ENCODE results near the gene ROCK2. TPM values are rescaled to one million over a fixed set of nuclear protein-coding genes. Genes with fewer than 3 reads are reported as not detected.

The ROCK2 gene
- polyA plus RNA-seq, 3 donors = 2.8 to 10.2 (median 4.3) TPM

- intact Hi-C loops (cut with micrococcal nuclease) = no loop called here
- H2AFZ ChIP-seq (ENCODE audit: insufficient read depth, low read depth, low read length, poor library complexity, severe bottlenecking) = no peak overlapping the region
- H3K36me3 Mint-ChIP-seq = no peaks in the 10 kb centered on the region
- no peak overlapping the region for H3K27ac Mint-ChIP-seq
- TF ChIP-seq, protein P1, sequence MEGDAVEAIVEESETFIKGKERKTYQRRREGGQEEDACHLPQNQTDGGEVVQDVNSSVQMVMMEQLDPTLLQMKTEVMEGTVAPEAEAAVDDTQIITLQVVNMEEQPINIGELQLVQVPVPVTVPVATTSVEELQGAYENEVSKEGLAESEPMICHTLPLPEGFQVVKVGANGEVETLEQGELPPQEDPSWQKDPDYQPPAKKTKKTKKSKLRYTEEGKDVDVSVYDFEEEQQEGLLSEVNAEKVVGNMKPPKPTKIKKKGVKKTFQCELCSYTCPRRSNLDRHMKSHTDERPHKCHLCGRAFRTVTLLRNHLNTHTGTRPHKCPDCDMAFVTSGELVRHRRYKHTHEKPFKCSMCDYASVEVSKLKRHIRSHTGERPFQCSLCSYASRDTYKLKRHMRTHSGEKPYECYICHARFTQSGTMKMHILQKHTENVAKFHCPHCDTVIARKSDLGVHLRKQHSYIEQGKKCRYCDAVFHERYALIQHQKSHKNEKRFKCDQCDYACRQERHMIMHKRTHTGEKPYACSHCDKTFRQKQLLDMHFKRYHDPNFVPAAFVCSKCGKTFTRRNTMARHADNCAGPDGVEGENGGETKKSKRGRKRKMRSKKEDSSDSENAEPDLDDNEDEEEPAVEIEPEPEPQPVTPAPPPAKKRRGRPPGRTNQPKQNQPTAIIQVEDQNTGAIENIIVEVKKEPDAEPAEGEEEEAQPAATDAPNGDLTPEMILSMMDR (IDR thresholded peaks at IDR 0.05) = no peak
- no peaks in the 10 kb centered on the region for H3K36me3 ChIP-seq (replicated peaks in 1 of 2; ENCODE audit: control insufficient read depth in 1 of 2, insufficient read depth in 2 of 2, low read length in 2 of 2)
- H3K79me2 ChIP-seq (ENCODE audit: insufficient read depth, low read length) = no peaks in the 10 kb centered on the region
- peaks cover 0 to 2% (median 0%) of the 10 kb centered on the region in 3 donors for H3K27me3 Mint-ChIP-seq (ENCODE audit: low read depth in 3 of 3)
- WGBS (ENCODE audit: insufficient coverage) = 97% methylated on average over 13 of the region's 18 CpGs
- H3K27me3 ChIP-seq (ENCODE audit: control insufficient read depth in 2 of 2, insufficient read depth in 2 of 2, low read length in 2 of 2) = no peaks in the 10 kb centered on the region
- peaks cover 3 to 5% of the 10 kb centered on the region in 2 donors for H3K4me1 ChIP-seq (ENCODE audit: control insufficient read depth in 1 of 2, insufficient read depth in 2 of 2, low read length in 2 of 2)
- peaks cover 0 to 2% (median 0%) of the 10 kb centered on the region in 7 donors for H3K9me3 Mint-ChIP-seq
- peaks cover 17% of the 10 kb centered on the region for H3K4me1 Mint-ChIP-seq
- no peaks in the 10 kb centered on the region for H4K20me1 ChIP-seq (ENCODE audit: insufficient read depth, low read length)
- no peak overlapping the region for H3K4me2 ChIP-seq (replicated peaks; ENCODE audit: extremely low read depth, low read length, poor library complexity, severe bottlenecking)
- no peaks in the 10 kb centered on the region for H3K9me3 ChIP-seq (replicated peaks in 1 of 2; ENCODE audit: control insufficient read depth in 1 of 2, insufficient read depth in 1 of 2, low read length in 2 of 2)
- H3K4me3 ChIP-seq (replicated peaks in 1 of 3; ENCODE audit: low read depth in 2 of 3, low read length in 3 of 3) = no peak overlapping the region
- DNase-seq = no peak
- no peak overlapping the region for H3K9ac ChIP-seq (ENCODE audit: insufficient read depth, low read length, poor library complexity, severe bottlenecking)
- H3K4me3 Mint-ChIP-seq = no peak overlapping the region
- no peak overlapping the region for H3K27ac ChIP-seq (ENCODE audit: low read depth in 1 of 2, low read length in 2 of 2)
These were observed 45.3 kb upstream of the ROCK2 start for GRCh38 chr2:11389551-11390398.

DNA sequence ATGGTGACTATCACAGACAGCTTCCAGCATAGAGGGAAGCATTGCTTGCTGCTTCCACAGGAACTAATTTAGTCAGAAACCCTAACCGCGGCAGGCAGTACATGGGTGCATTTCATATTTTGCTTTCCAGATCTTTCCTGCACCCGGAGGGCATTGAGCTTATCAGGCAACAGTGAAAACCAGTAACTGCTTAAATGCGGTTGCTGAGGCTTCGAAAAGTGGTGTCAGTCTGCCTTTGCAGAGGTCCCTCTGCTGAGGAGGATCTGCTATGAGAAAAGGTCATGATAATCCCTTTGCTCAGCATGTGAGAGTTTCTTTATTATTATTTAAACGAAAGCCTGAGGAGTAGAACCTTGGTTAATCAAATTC is 44.6 kb upstream of the ROCK2 start:
- H3K36me3 Mint-ChIP-seq = no peaks in the 10 kb centered on the region
- no peak for DNase-seq
- no peaks in the 10 kb centered on the region for H3K79me2 ChIP-seq (ENCODE audit: insufficient read depth, low read length)
- H3K27ac ChIP-seq (ENCODE audit: low read depth in 1 of 2, low read length in 2 of 2) = no peak overlapping the region
- H3K9me3 Mint-ChIP-seq = peaks cover 0 to 2% (median 0%) of the 10 kb centered on the region in 7 donors
- peak overlapping the region in 1 of 7 donors; percentile 23 for H3K27ac Mint-ChIP-seq
- H3K36me3 ChIP-seq (replicated peaks in 1 of 2; ENCODE audit: control insufficient read depth in 1 of 2, insufficient read depth in 2 of 2, low read length in 2 of 2) = no peaks in the 10 kb centered on the region
- no peak overlapping the region for H3K4me2 ChIP-seq (replicated peaks; ENCODE audit: extremely low read depth, low read length, poor library complexity, severe bottlenecking)
- peaks cover 3 to 5% of the 10 kb centered on the region in 2 donors for H3K4me1 ChIP-seq (ENCODE audit: control insufficient read depth in 1 of 2, insufficient read depth in 2 of 2, low read length in 2 of 2)
- no peak overlapping the region for H3K4me3 ChIP-seq (replicated peaks in 1 of 3; ENCODE audit: low read depth in 2 of 3, low read length in 3 of 3)
- no peak overlapping the region for H3K4me3 Mint-ChIP-seq
- intact Hi-C loops (cut with micrococcal nuclease) = no loop called here
- H3K27me3 ChIP-seq (ENCODE audit: control insufficient read depth in 2 of 2, insufficient read depth in 2 of 2, low read length in 2 of 2) = no peaks in the 10 kb centered on the region
- H3K27me3 Mint-ChIP-seq (ENCODE audit: low read depth in 3 of 3) = peaks cover 0 to 2% (median 0%) of the 10 kb centered on the region in 3 donors
- H3K9me3 ChIP-seq (replicated peaks in 1 of 2; ENCODE audit: control insufficient read depth in 1 of 2, insufficient read depth in 1 of 2, low read length in 2 of 2) = no peaks in the 10 kb centered on the region
- no peaks in the 10 kb centered on the region for H4K20me1 ChIP-seq (ENCODE audit: insufficient read depth, low read length)
- H2AFZ ChIP-seq (ENCODE audit: insufficient read depth, low read depth, low read length, poor library complexity, severe bottlenecking) = no peak overlapping the region
- peaks cover 17% of the 10 kb centered on the region for H3K4me1 Mint-ChIP-seq
- TF ChIP-seq, protein P1 (IDR thresholded peaks at IDR 0.05) = no peak
- no peak overlapping the region for H3K9ac ChIP-seq (ENCODE audit: insufficient read depth, low read length, poor library complexity, severe bottlenecking)
- 97% methylated on average over 4 of the region's 6 CpGs for WGBS (ENCODE audit: insufficient coverage)
